HepG2 (cell line): ENCODE results near the gene WDR70. TPM values are rescaled to one million over a fixed set of nuclear protein-coding genes. Genes with fewer than 3 reads are reported as not detected.

Experiments used
- GABPB1 ChIP-seq: IDR thresholded peaks from 2 replicates; pipeline ENCODE4 v1.6.1; 2016; ENCODE audit warnings: mild to moderate bottlenecking, missing genetic modification reagents, moderate library complexity, missing compliant biosample characterization
- GRHL1 ChIP-seq: sonication (generic); formaldehyde crosslinking; conservative IDR thresholded peaks from 2 replicates; pipeline ENCODE4 v1.8.0; 2022; ENCODE audit warnings: missing genetic modification reagents
- HDAC6 ChIP-seq: fragments of 200-600 bp; sonication (generic); IDR thresholded peaks from 2 replicates; pipeline ENCODE4 v1.7.0; 2017; ENCODE audit warnings: mild to moderate bottlenecking, antibody characterized with exemption, low read length, low read depth
- HIVEP1 ChIP-seq: sonication (generic); formaldehyde crosslinking; IDR thresholded peaks from 2 replicates; pipeline ENCODE4 v1.4.0; 2020; ENCODE audit warnings: mild to moderate bottlenecking, missing genetic modification reagents
- KLF13 ChIP-seq: sonication (generic); formaldehyde crosslinking; IDR thresholded peaks from 2 replicates; pipeline ENCODE4 v1.4.0; 2020; ENCODE audit warnings: mild to moderate bottlenecking, missing genetic modification reagents
- MLX ChIP-seq: IDR thresholded peaks from 2 replicates; pipeline ENCODE4 v1.6.1; 2016
- PHF20 ChIP-seq: sonication (generic); formaldehyde crosslinking; IDR thresholded peaks from 2 replicates; pipeline ENCODE4 v1.5.0; 2020; ENCODE audit warnings: mild to moderate bottlenecking, missing genetic modification reagents
- SPEN ChIP-seq: sonication (generic); formaldehyde crosslinking; IDR thresholded peaks from 2 replicates; pipeline ENCODE4 v1.5.1; 2020; ENCODE audit warnings: low read depth, mild to moderate bottlenecking, missing genetic modification reagents
- TFE3 ChIP-seq: IDR thresholded peaks from 2 replicates; pipeline ENCODE4 v1.6.1; 2016
- TP53 ChIP-seq: sonication (generic); formaldehyde crosslinking; conservative IDR thresholded peaks from 2 replicates; pipeline ENCODE4 v1.4.0; 2020; ENCODE audit warnings: missing genetic modification reagents
- USF2 ChIP-seq, 2 experiments: sonication (generic) in 1 of 2; formaldehyde crosslinking in 1 of 2; IDR thresholded peaks; 2 replicates each; pipeline versions ENCODE4 v1.5.1 to v1.6.1; 2011 to 2020; ENCODE audit warnings: borderline replicate concordance in 1 of 2, low read depth in 1 of 2, low read length in 1 of 2, mild to moderate bottlenecking in 1 of 2, missing genetic modification reagents in 1 of 2, moderate library complexity in 1 of 2
- ZBTB2 ChIP-seq: sonication (generic); formaldehyde crosslinking; IDR thresholded peaks from 2 replicates; pipeline ENCODE4 v1.8.0; 2022; ENCODE audit warnings: low read depth, missing genetic modification reagents
- ZFP36L1 ChIP-seq: sonication (generic); formaldehyde crosslinking; IDR thresholded peaks from 2 replicates; pipeline ENCODE4 v1.8.0; 2022; ENCODE audit warnings: mild to moderate bottlenecking, missing genetic modification reagents, moderate library complexity
- ZNF18 ChIP-seq: sonication (generic); formaldehyde crosslinking; IDR thresholded peaks from 2 replicates; pipeline ENCODE4 v1.8.0; 2022; ENCODE audit warnings: mild to moderate bottlenecking, missing genetic modification reagents; ENCODE audit not compliant: insufficient replicate concordance
- ZNF607 ChIP-seq: sonication (generic); formaldehyde crosslinking; IDR thresholded peaks from 2 replicates; pipeline ENCODE4 v1.5.1; 2020; ENCODE audit warnings: missing genetic modification reagents, mild to moderate bottlenecking, borderline replicate concordance
- ZNF746 ChIP-seq: sonication (generic); formaldehyde crosslinking; IDR thresholded peaks from 2 replicates; pipeline ENCODE4 v1.8.0; 2022; ENCODE audit warnings: mild to moderate bottlenecking, missing genetic modification reagents
- ZNF777 ChIP-seq: sonication (generic); formaldehyde crosslinking; IDR thresholded peaks from 2 replicates; pipeline ENCODE4 v1.4.0; 2020; ENCODE audit warnings: missing genetic modification reagents
- ZNF792 ChIP-seq: IDR thresholded peaks from 2 replicates; pipeline ENCODE4 v1.6.1; 2016
- polyA plus RNA-seq, 8 experiments: library from polyadenylated mRNA; depleted of rRNA in 3 of 8; stranded (reverse) in 7 of 8; unstranded in 1 of 8; fragments of >200 nt; fragmentation: Illumina TruSeq in 4 of 8; extraction: Trizol in 4 of 8; gene quantifications; 2 replicates each; pipeline versions ENCODE4 v1.2.1 to v1.2.3, GENCODE V29; 2011 to 2016; ENCODE audit warnings: low read depth in 4 of 8, missing spikeins in 1 of 8, mixed read lengths in 1 of 8; ENCODE audit not compliant: insufficient read depth in 1 of 8
- total RNA-seq, 5 experiments: library from RNA; depleted of rRNA; stranded (reverse); fragments of >200 nt; fragmentation: Illumina TruSeq; extraction: Trizol; gene quantifications; 2 replicates each; pipeline ENCODE4 v1.2.3, GENCODE V29; 2016; ENCODE audit warnings: low read depth in 1 of 5

The WDR70 gene
- total and polyA plus RNA-seq, 2 of the 13 experiments (the other 11 are each of a cell fraction or from before 2014, with no cell fraction given) = 14.6 to 30.6 TPM

- no peak for TF ChIP-seq MLX
- TF ChIP-seq HIVEP1 = peak; percentile 54; the same call in 1 of the 2 replicates
- TF ChIP-seq ZNF18 (CRISPR knock-in tag) = peak; percentile 33
- TF ChIP-seq SPEN = peak; percentile 92
- TF ChIP-seq ZNF746 (CRISPR knock-in tag) = peak; percentile 66
- TF ChIP-seq ZNF792 (CRISPR knock-in tag) = 0 out of 2 replicates have a peak, but pooled peaks have one; percentile 2
- peak; percentile 74; the same call in 1 of the 2 replicates for TF ChIP-seq ZFP36L1
- peak; percentile 44 for TF ChIP-seq ZNF607
- no peak for TF ChIP-seq USF2 (IDR thresholded peaks at IDR 0.05; ENCODE audit: low read depth, low read length)
- peak; percentile 33; the same call in 1 of the 2 replicates for TF ChIP-seq USF2 (CRISPR knock-in tag; IDR thresholded peaks at IDR 0.05; ENCODE audit: borderline replicate concordance)
- TF ChIP-seq ZNF777 (CRISPR knock-in tag) = peak; percentile 76
- peak; percentile 10; the same call in 1 of the 2 replicates for TF ChIP-seq TFE3 (CRISPR knock-in tag)
- no peak for TF ChIP-seq ZBTB2 (CRISPR knock-in tag)
- no peak for TF ChIP-seq KLF13 (CRISPR knock-in tag)
- no peak for TF ChIP-seq TP53 (CRISPR knock-in tag)
- TF ChIP-seq PHF20 (CRISPR knock-in tag) = peak; percentile 98
- no peak for TF ChIP-seq GRHL1 (CRISPR knock-in tag)
- peak; percentile 98 for TF ChIP-seq GABPB1 (CRISPR knock-in tag)
- TF ChIP-seq HDAC6 = no peak
These were observed 8.0 kb upstream of the WDR70 start, which contains the start of gene NUP155 (continued) for GRCh38 chr5:37370864-37371726.
